Panc1 (cell line): Measurements from ENCODE around the gene STPG1.

Experiments used
- CTCF ChIP-seq: fragments of 450-650 bp; IDR thresholded peaks from 2 replicates; pipeline ENCODE4 v1.5.1; 2017; ENCODE audit warnings: mild to moderate bottlenecking
- POLR2AphosphoS5 ChIP-seq: IDR thresholded peaks from 2 replicates; pipeline ENCODE4 v1.6.1; 2012; ENCODE audit warnings: mild to moderate bottlenecking, low read depth, low read length, moderate library complexity

- TF ChIP-seq CTCF, result no peak
- TF ChIP-seq POLR2AphosphoS5, result no peak
Observed at GRCh38 chr1:24315391-24315790, 98.2 kb downstream of the STPG1 start.
